PC-9 (cell line): ENCODE data around the gene CFAP161. TPM values are rescaled to one million over a fixed set of nuclear protein-coding genes. Genes with fewer than 3 reads are reported as not detected.

Source experiments
- BruUV-seq: library from RNA; stranded (reverse); fragments of 400-500 nt; replicated peaks from 2 replicates; lab custom pipeline; 2021; lab: Mats Ljungman, UMichigan
- CTCF ChIA-PET: fragments of 300-600 bp; sonication (Branson Sonifier 250); formaldehyde crosslinking; loops from one replicate; lab custom pipeline; 2022; ENCODE audit warnings: antibody characterized with exemption; lab: Charles Lee
- POLR2A ChIA-PET: fragments of 300-600 bp; sonication (Branson Sonifier 250); formaldehyde crosslinking; loops from one replicate; lab custom pipeline; 2022; ENCODE audit warnings: antibody characterized with exemption; ENCODE audit not compliant: unreplicated experiment; lab: Charles Lee
- DNase-seq, 2 experiments: peaks; one replicate each; pipeline versions ENCODE4 v3.0.0 to v3.0.0-alpha.2; 2015 to 2022; ENCODE audit warnings: mixed read lengths in 1 of 2
- H2AFZ ChIP-seq: fragments of 200-600 bp; sonication (generic); 2 replicates; pipeline ENCODE4 v1.8.1; 2017; ENCODE audit warnings: antibody characterized with exemption
- H3F3A ChIP-seq: fragments of 200-600 bp; sonication (generic); 2 replicates; pipeline ENCODE4 v1.8.1; 2017; ENCODE audit warnings: antibody characterized with exemption, mild to moderate bottlenecking, low read depth; ENCODE audit not compliant: insufficient read depth
- H3K27ac ChIP-seq: fragments of 200-600 bp; sonication (generic); 2 replicates; pipeline ENCODE4 v1.6.1; 2016; ENCODE audit warnings: mixed run types
- H3K27me3 ChIP-seq: fragments of 200-600 bp; sonication (generic); 2 replicates; pipeline ENCODE4 v1.6.1; 2016; ENCODE audit warnings: low read depth, mixed run types; ENCODE audit not compliant: insufficient read depth
- H3K36me3 ChIP-seq: fragments of 200-600 bp; sonication (generic); 2 replicates; pipeline ENCODE4 v1.6.1; 2016; ENCODE audit warnings: low read depth, mixed run types
- H3K4me1 ChIP-seq: fragments of 200-600 bp; sonication (generic); replicated peaks from 2 replicates; pipeline ENCODE4 v1.6.1; 2016; ENCODE audit warnings: mixed run types; ENCODE audit not compliant: insufficient read depth
- H3K4me2 ChIP-seq: fragments of 200-600 bp; sonication (generic); 2 replicates; pipeline ENCODE4 v1.6.1; 2017; ENCODE audit warnings: mixed run types
- H3K4me3 ChIP-seq: fragments of 200-600 bp; sonication (generic); 2 replicates; pipeline ENCODE4 v1.6.1; 2016; ENCODE audit warnings: mixed run types
- H3K79me2 ChIP-seq: fragments of 200-600 bp; sonication (generic); 2 replicates; pipeline ENCODE4 v1.6.1; 2017; ENCODE audit warnings: low read depth, mixed run types
- H3K9me2 ChIP-seq: fragments of 200-600 bp; sonication (generic); 2 replicates; pipeline ENCODE4 v1.8.1; 2017; ENCODE audit warnings: mild to moderate bottlenecking; ENCODE audit not compliant: insufficient read depth
- H3K9me3 ChIP-seq: fragments of 200-600 bp; sonication (generic); 2 replicates; pipeline ENCODE4 v1.8.1; 2016; ENCODE audit warnings: low read depth; ENCODE audit not compliant: insufficient read depth
- H4K20me1 ChIP-seq: fragments of 200-600 bp; sonication (generic); 2 replicates; pipeline ENCODE4 v1.8.1; 2017; ENCODE audit not compliant: insufficient read depth
- EZH2 ChIP-seq: fragments of 200-600 bp; sonication (generic); IDR thresholded peaks from 2 replicates; pipeline ENCODE4 v1.8.0; 2017; ENCODE audit warnings: antibody characterized with exemption, low read depth
- intact Hi-C: fragments of 100-400 bp; cut with micrococcal nuclease; formaldehyde crosslinking; loops from one replicate; pipeline ENCODE4 v1.10.0; 2022; ENCODE audit not compliant: unreplicated experiment
- total RNA-seq: library from RNA; stranded (reverse); gene quantifications from 2 replicates; pipeline ENCODE4 v1.2.3, GENCODE V29; 2021
- TF ChIP-seq, protein P1 (sequence below): fragments of 200-600 bp; sonication (generic); conservative IDR thresholded peaks from 2 replicates; pipeline ENCODE4 v1.6.1; 2017; ENCODE audit warnings: mixed run types, antibody characterized with exemption, mild to moderate bottlenecking, moderate library complexity

Gene CFAP161
- total RNA-seq, 1 experiment from 2014 or later: 1.4 TPM

DNA sequence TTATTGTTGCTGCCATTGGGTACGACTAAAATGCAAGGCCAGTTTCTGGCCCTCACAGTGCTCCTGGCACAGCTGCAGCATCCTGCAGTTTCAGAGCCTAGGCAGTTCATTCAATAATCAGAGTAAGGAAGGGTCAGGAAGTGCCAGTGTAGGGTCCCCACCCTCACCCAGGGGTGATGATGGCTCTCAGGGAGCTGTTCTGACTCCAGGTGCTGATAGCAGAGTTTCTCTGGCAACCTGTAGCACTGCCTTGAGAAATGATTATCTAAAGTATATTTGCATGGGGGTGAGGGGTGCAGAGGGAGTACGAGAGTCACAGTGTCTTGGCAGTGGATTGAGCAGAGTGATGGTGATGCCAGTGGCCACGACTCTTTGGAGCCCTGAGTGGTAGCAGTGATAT lies 47.1 kb downstream of the CFAP161 start:
- TF ChIP-seq, protein P1, sequence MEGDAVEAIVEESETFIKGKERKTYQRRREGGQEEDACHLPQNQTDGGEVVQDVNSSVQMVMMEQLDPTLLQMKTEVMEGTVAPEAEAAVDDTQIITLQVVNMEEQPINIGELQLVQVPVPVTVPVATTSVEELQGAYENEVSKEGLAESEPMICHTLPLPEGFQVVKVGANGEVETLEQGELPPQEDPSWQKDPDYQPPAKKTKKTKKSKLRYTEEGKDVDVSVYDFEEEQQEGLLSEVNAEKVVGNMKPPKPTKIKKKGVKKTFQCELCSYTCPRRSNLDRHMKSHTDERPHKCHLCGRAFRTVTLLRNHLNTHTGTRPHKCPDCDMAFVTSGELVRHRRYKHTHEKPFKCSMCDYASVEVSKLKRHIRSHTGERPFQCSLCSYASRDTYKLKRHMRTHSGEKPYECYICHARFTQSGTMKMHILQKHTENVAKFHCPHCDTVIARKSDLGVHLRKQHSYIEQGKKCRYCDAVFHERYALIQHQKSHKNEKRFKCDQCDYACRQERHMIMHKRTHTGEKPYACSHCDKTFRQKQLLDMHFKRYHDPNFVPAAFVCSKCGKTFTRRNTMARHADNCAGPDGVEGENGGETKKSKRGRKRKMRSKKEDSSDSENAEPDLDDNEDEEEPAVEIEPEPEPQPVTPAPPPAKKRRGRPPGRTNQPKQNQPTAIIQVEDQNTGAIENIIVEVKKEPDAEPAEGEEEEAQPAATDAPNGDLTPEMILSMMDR: no peak
- TF ChIP-seq EZH2: no peak
- no peaks in the 10 kb centered on the region for H3K9me2 ChIP-seq
- no peaks in the 10 kb centered on the region for H3F3A ChIP-seq
- H3K4me3 ChIP-seq: no peak overlapping the region
- H3K4me1 ChIP-seq: no peaks in the 10 kb centered on the region
- intact Hi-C loops: no loop called here
- H4K20me1 ChIP-seq: no peaks in the 10 kb centered on the region
- H3K27me3 ChIP-seq: peaks cover 66% of the 10 kb centered on the region
- no peak overlapping the region for H3K4me2 ChIP-seq
- DNase-seq: no peak
- no peaks in the 10 kb centered on the region for H3K9me3 ChIP-seq
- no peaks in the 10 kb centered on the region for H3K36me3 ChIP-seq
- no peak overlapping the region for H2AFZ ChIP-seq
- CTCF ChIA-PET: no interaction called here
- POLR2A ChIA-PET: no interaction called here
- no peaks in the 10 kb centered on the region for H3K79me2 ChIP-seq
- H3K27ac ChIP-seq: no peak overlapping the region
- BruUV-seq: no TSS peak

DNA sequence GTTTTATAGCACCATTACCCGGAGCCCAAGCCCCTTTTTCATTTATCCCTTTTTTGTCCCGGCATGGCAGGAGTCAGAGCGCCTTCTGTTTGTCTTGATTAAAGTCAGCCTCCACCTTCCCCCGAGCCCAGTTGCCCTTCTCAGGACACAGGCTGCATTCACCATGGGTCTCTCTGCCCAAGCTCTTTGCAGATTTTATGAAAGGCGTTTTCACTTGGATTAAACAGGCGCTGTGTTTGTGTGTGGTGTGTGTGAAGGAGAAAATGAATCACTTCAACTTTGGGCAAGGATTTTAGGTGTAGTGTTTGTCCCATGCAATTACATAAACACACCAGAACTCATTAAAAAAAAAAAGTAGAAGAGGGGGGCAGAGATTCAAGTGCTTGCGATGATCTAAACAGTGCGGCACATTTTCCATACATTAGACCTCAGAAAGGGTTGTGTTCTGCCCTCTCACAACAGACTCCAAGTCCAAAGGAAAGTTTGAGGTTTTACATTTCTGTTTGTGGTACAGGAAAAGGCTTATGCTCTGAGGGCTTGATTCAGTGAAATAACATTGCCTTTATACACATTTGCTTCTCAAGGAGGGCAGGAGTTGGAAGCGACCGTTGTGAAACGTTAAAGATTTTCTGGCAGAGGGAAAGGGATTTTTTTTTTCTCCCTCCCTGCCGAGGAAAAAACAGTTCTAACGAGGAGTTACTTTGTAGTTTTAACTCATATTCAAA lies 48.1 kb downstream of the CFAP161 start:
- BruUV-seq: no TSS peak
- no peaks in the 10 kb centered on the region for H3F3A ChIP-seq
- H3K4me3 ChIP-seq: no peak overlapping the region
- TF ChIP-seq EZH2: no peak
- TF ChIP-seq, protein P1: no peak
- intact Hi-C loops: no loop called here
- no peaks in the 10 kb centered on the region for H3K79me2 ChIP-seq
- H3K4me1 ChIP-seq: no peaks in the 10 kb centered on the region
- no peak for DNase-seq
- H3K9me2 ChIP-seq: no peaks in the 10 kb centered on the region
- no peaks in the 10 kb centered on the region for H3K9me3 ChIP-seq
- POLR2A ChIA-PET: no interaction called here
- H2AFZ ChIP-seq: no peak overlapping the region
- H3K27ac ChIP-seq: no peak overlapping the region
- CTCF ChIA-PET: no interaction called here
- peaks cover 69% of the 10 kb centered on the region for H3K27me3 ChIP-seq
- H3K36me3 ChIP-seq: no peaks in the 10 kb centered on the region
- H4K20me1 ChIP-seq: no peaks in the 10 kb centered on the region
- H3K4me2 ChIP-seq: no peak overlapping the region

DNA sequence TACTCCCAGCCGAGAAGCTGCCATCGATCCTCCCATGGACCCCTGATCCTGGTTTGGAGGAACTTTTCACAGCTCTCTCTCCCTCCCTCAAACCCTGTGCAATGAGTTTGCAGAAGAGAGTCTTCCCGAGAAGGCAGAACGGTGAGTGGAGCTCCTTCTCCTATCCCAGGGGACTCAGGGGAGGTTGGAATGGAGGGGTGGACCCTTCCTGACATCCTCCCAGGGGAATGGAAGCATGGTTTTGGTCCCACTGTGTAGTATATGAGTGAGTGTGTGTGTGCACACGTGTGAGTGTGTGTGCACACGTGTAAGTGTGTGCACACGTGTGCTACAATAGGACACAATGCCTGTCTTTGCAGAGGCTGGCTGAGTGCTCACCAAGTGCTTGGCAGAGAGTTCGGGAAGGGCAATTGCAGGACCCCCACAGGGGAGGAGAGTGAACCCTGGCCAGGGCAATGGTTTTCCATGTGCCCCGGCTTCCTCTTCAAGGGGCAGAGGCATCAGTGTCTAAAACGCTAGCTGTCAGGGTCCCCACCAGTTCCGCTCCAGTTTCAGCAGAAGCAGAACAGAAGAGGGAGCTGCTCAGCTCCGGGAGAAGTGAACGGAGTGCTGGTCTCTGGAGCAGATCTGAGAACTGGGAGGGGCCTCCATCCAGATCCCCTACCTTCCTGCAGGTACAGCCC lies 48.8 kb downstream of the CFAP161 start:
- H3K27me3 ChIP-seq: peaks cover 76% of the 10 kb centered on the region
- intact Hi-C loops: no loop called here
- no TSS peak for BruUV-seq
- no peaks in the 10 kb centered on the region for H4K20me1 ChIP-seq
- no peak for TF ChIP-seq EZH2
- TF ChIP-seq, protein P1: no peak
- H3K9me2 ChIP-seq: no peaks in the 10 kb centered on the region
- no peak for DNase-seq
- no peaks in the 10 kb centered on the region for H3K4me1 ChIP-seq
- H3K4me2 ChIP-seq: no peak overlapping the region
- H3K9me3 ChIP-seq: no peaks in the 10 kb centered on the region
- no peaks in the 10 kb centered on the region for H3K79me2 ChIP-seq
- H3K27ac ChIP-seq: no peak overlapping the region
- H3K4me3 ChIP-seq: no peak overlapping the region
- CTCF ChIA-PET: no interaction called here
- H3F3A ChIP-seq: no peaks in the 10 kb centered on the region
- H2AFZ ChIP-seq: no peak overlapping the region
- POLR2A ChIA-PET: interaction anchor here (0.5 kb wide), 1 partner anchor 1752 kb away, joined by 8 read pairs; no protein-coding TSS in a partner anchor
- H3K36me3 ChIP-seq: no peaks in the 10 kb centered on the region
